ENCODE measurements around the gene SAMD15. TPM values are rescaled to one million over a fixed set of nuclear protein-coding genes. Genes with fewer than 3 reads are reported as not detected.

SAMD15 gene
- total and polyA plus RNA-seq, 2 experiments from 2014 or later = 0.61 to 0.76 TPM

GRCh38 chr14:77390188-77390587 lies 13.0 kb downstream of the SAMD15 start (continued):
- TF ChIP-seq, protein P1, sequence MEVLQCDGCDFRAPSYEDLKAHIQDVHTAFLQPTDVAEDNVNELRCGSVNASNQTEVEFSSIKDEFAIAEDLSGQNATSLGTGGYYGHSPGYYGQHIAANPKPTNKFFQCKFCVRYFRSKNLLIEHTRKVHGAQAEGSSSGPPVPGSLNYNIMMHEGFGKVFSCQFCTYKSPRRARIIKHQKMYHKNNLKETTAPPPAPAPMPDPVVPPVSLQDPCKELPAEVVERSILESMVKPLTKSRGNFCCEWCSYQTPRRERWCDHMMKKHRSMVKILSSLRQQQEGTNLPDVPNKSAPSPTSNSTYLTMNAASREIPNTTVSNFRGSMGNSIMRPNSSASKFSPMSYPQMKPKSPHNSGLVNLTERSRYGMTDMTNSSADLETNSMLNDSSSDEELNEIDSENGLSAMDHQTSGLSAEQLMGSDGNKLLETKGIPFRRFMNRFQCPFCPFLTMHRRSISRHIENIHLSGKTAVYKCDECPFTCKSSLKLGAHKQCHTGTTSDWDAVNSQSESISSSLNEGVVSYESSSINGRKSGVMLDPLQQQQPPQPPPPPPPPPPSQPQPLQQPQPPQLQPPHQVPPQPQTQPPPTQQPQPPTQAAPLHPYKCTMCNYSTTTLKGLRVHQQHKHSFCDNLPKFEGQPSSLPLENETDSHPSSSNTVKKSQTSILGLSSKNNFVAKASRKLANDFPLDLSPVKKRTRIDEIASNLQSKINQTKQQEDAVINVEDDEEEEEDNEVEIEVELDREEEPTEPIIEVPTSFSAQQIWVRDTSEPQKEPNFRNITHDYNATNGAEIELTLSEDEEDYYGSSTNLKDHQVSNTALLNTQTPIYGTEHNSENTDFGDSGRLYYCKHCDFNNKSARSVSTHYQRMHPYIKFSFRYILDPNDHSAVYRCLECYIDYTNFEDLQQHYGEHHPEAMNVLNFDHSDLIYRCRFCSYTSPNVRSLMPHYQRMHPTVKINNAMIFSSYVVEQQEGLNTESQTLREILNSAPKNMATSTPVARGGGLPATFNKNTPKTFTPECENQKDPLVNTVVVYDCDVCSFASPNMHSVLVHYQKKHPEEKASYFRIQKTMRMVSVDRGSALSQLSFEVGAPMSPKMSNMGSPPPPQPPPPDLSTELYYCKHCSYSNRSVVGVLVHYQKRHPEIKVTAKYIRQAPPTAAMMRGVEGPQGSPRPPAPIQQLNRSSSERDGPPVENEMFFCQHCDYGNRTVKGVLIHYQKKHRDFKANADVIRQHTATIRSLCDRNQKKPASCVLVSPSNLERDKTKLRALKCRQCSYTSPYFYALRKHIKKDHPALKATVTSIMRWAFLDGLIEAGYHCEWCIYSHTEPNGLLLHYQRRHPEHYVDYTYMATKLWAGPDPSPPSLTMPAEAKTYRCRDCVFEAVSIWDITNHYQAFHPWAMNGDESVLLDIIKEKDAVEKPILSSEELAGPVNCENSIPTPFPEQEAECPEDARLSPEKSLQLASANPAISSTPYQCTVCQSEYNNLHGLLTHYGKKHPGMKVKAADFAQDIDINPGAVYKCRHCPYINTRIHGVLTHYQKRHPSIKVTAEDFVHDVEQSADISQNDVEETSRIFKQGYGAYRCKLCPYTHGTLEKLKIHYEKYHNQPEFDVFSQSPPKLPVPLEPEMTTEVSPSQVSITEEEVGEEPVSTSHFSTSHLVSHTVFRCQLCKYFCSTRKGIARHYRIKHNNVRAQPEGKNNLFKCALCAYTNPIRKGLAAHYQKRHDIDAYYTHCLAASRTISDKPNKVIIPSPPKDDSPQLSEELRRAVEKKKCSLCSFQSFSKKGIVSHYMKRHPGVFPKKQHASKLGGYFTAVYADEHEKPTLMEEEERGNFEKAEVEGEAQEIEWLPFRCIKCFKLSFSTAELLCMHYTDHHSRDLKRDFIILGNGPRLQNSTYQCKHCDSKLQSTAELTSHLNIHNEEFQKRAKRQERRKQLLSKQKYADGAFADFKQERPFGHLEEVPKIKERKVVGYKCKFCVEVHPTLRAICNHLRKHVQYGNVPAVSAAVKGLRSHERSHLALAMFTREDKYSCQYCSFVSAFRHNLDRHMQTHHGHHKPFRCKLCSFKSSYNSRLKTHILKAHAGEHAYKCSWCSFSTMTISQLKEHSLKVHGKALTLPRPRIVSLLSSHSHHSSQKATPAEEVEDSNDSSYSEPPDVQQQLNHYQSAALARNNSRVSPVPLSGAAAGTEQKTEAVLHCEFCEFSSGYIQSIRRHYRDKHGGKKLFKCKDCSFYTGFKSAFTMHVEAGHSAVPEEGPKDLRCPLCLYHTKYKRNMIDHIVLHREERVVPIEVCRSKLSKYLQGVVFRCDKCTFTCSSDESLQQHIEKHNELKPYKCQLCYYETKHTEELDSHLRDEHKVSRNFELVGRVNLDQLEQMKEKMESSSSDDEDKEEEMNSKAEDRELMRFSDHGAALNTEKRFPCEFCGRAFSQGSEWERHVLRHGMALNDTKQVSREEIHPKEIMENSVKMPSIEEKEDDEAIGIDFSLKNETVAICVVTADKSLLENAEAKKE (CRISPR knock-in tag; IDR thresholded peaks at IDR 0.05) = no peak
- TF ChIP-seq STAT1 (IDR thresholded peaks at IDR 0.05; ENCODE audit: unreplicated experiment) (no peak), EZH2 (IDR thresholded peaks at IDR 0.05; ENCODE audit: low read depth, unreplicated experiment) (no peak)

GRCh38 chr14:77400216-77400615 lies 23.0 kb downstream of the SAMD15 start:
- Mint-ChIP-seq H3K36me3 (ENCODE audit: low read depth) (peaks cover 5% of the 10 kb centered on the region; the same call in 1 of the 3 replicates), H3K9me3 (peaks cover 6% of the 10 kb centered on the region), H3K27me3 (ENCODE audit: insufficient read depth, low read depth, poor library complexity) (no peaks in the 10 kb centered on the region), H3K4me3 (no peak overlapping the region), H3K27ac (no peak overlapping the region), H3K4me1 (no peaks in the 10 kb centered on the region)
- H3K27me3 ChIP-seq (ENCODE audit: insufficient read depth) = no peaks in the 10 kb centered on the region
- ATAC-seq (no peak), DNase-seq (ENCODE audit: low spot score) (no peak)
- H4K20me1 ChIP-seq (replicated peaks; ENCODE audit: insufficient read depth) = no peaks in the 10 kb centered on the region
- H3K4me1 ChIP-seq (ENCODE audit: insufficient read depth) = no peaks in the 10 kb centered on the region
- H3F3A ChIP-seq (replicated peaks; ENCODE audit: low read depth) = no peaks in the 10 kb centered on the region
- H3K27ac ChIP-seq (ENCODE audit: low read depth) = no peak overlapping the region; the same call in 1 of the 2 replicates
- no peak overlapping the region for H3K4me3 ChIP-seq
- no peaks in the 10 kb centered on the region for H3K79me2 ChIP-seq (replicated peaks; ENCODE audit: insufficient read depth)
- H3K36me3 ChIP-seq (ENCODE audit: insufficient read depth) = no peaks in the 10 kb centered on the region
- no peak overlapping the region for H2AFZ ChIP-seq
- no peaks in the 10 kb centered on the region for H3K9me2 ChIP-seq (ENCODE audit: insufficient read depth)
- no peak for TF ChIP-seq ZNF331 (CRISPR knock-in tag; IDR thresholded peaks at IDR 0.05; ENCODE audit: low read depth)
- no peak overlapping the region for H3K4me2 ChIP-seq

DNA sequence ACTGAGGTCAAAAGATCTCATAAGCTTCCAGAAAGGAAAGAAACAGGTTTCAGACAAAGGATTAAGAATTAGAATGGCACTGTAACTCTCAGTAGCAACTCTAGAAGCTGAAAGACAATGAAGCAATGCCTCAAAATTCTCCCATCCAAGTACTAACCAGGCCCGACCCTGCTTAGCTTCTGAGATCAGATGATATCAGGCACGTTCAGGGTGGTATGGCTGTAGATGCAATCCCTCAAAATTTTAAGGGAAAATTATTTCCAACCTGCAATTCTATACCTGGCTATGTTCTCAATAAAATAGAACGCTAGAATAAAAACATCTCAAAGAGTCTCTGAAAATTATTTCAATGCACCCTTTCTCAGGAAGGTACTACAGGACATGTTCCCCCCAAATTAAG lies 26.6 kb downstream of the SAMD15 start:
- Histone ChIP-seq H3K4me3 (no peak overlapping the region), H3K9me2 (ENCODE audit: insufficient read depth) (no peaks in the 10 kb centered on the region), H2AFZ (no peak overlapping the region), H4K20me1 (replicated peaks; ENCODE audit: insufficient read depth) (no peaks in the 10 kb centered on the region), H3K27ac (ENCODE audit: low read depth) (no peak overlapping the region), H3K36me3 (ENCODE audit: insufficient read depth) (no peaks in the 10 kb centered on the region), H3K79me2 (replicated peaks; ENCODE audit: insufficient read depth) (no peaks in the 10 kb centered on the region), H3K4me2 (no peak overlapping the region), H3K4me1 (ENCODE audit: insufficient read depth) (no peaks in the 10 kb centered on the region), H3K27me3 (ENCODE audit: insufficient read depth) (no peaks in the 10 kb centered on the region), H3F3A (replicated peaks; ENCODE audit: low read depth) (no peaks in the 10 kb centered on the region)
- Mint-ChIP-seq H3K27me3 (ENCODE audit: insufficient read depth, low read depth, poor library complexity) (no peaks in the 10 kb centered on the region), H3K9me3 (no peaks in the 10 kb centered on the region), H3K27ac (no peak overlapping the region), H3K36me3 (ENCODE audit: low read depth) (no peaks in the 10 kb centered on the region), H3K4me1 (no peaks in the 10 kb centered on the region), H3K4me3 (no peak overlapping the region)
- no peak for DNase-seq (ENCODE audit: low spot score)
- ATAC-seq = no peak
- TF ChIP-seq POLR2AphosphoS5 (IDR thresholded peaks at IDR 0.05; ENCODE audit: low read depth) = no peak
- TF ChIP-seq ZNF114 (CRISPR knock-in tag; IDR thresholded peaks at IDR 0.05) = no peak
- TF ChIP-seq EZH2phosphoT487 (IDR thresholded peaks at IDR 0.05; ENCODE audit: unreplicated experiment) = no peak
- TF ChIP-seq NANOG (IDR thresholded peaks at IDR 0.05; ENCODE audit: borderline replicate concordance) = no peak
- no peak for TF ChIP-seq EZH2 (IDR thresholded peaks at IDR 0.05; ENCODE audit: low read depth, unreplicated experiment)
- no peak for TF ChIP-seq CTCF (conservative IDR thresholded peaks at IDR 0.05; ENCODE audit: low read depth in 2 of 2)
- no peak for TF ChIP-seq STAT1 (IDR thresholded peaks at IDR 0.05; ENCODE audit: unreplicated experiment)
